ENCODE data around the gene MRPS7. TPM values are rescaled to one million over a fixed set of nuclear protein-coding genes. Genes with fewer than 3 reads are reported as not detected.

The MRPS7 gene
- polyA plus RNA-seq, 1 donor from 2014 or later: 63.3 TPM

DNA sequence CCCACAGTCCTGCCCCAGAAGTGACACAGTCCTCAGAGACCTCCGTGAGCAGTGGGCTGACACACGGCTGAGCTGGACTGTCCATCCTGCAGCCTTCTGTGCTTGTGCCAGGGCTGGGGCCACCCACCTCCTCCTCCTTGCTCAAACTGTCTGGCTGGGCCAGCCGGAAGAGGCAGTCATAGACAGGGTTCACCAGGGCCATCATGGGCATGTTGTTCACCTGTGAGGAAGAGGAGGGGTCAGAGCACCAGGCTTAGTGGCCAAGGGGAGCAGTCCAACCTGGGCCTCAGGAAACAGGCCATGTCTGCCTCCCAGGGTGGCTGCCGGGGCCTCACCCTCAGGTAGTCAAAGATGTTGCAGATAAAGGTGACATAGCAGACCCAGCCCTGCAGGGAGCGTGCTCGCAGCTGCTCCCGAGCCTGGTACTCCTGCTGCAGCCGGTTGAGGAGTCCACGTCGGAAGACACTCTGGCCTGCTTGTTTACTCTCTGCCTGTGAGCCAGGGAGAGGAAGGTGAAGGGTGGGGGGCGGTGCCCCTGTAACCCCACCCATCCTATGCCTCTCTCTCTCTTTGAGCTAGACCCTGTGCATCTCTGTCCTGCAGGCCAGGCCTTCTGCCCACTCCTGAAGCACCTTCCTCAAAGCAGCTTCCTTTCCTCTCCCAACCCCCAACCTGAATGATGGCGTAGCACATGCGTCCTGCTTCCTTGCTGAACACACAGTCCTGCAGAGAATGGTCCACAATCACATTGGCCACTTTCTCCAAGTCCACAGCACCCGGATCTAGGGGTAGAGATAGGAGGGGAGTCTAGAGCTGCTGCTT lies 5.9 kb downstream of the MRPS7 start:
- Histone ChIP-seq H4K20me1 (ENCODE audit: insufficient read depth) (no peaks in the 10 kb centered on the region), H3K79me2 (replicated peaks; ENCODE audit: insufficient read depth, low read length) (peaks cover 5% of the 10 kb centered on the region), H3K4me3 (ENCODE audit: low read length) (no peak overlapping the region), H3K9me3 (ENCODE audit: low read length) (no peaks in the 10 kb centered on the region), H3K36me3 (ENCODE audit: insufficient read depth, low read length) (no peaks in the 10 kb centered on the region), H3K27ac (ENCODE audit: low read length) (no peak overlapping the region), H3K4me2 (ENCODE audit: low read length) (no peak overlapping the region), H3F3A (ENCODE audit: insufficient read depth, low read length, poor library complexity, severe bottlenecking) (no peaks in the 10 kb centered on the region), H3K9me2 (ENCODE audit: insufficient read depth, low read length) (no peaks in the 10 kb centered on the region), H2AFZ (ENCODE audit: low read depth, low read length) (no peak overlapping the region), H3K27me3 (ENCODE audit: insufficient read depth, low read depth, low read length) (no peaks in the 10 kb centered on the region), H3K9ac (ENCODE audit: low read length) (no peak overlapping the region)
- TF ChIP-seq POLR2AphosphoS5 (IDR thresholded peaks at IDR 0.05): no peak
- TF ChIP-seq MXI1 (conservative IDR thresholded peaks at IDR 0.05; ENCODE audit: poor library complexity, severe bottlenecking): no peak
- TF ChIP-seq EP300 (conservative IDR thresholded peaks at IDR 0.05; ENCODE audit: poor library complexity, severe bottlenecking): no peak
- TF ChIP-seq EZH2 (IDR thresholded peaks at IDR 0.05; ENCODE audit: borderline replicate concordance, insufficient read depth, low read length, poor library complexity, severe bottlenecking): no peak
- TF ChIP-seq, protein P1, sequence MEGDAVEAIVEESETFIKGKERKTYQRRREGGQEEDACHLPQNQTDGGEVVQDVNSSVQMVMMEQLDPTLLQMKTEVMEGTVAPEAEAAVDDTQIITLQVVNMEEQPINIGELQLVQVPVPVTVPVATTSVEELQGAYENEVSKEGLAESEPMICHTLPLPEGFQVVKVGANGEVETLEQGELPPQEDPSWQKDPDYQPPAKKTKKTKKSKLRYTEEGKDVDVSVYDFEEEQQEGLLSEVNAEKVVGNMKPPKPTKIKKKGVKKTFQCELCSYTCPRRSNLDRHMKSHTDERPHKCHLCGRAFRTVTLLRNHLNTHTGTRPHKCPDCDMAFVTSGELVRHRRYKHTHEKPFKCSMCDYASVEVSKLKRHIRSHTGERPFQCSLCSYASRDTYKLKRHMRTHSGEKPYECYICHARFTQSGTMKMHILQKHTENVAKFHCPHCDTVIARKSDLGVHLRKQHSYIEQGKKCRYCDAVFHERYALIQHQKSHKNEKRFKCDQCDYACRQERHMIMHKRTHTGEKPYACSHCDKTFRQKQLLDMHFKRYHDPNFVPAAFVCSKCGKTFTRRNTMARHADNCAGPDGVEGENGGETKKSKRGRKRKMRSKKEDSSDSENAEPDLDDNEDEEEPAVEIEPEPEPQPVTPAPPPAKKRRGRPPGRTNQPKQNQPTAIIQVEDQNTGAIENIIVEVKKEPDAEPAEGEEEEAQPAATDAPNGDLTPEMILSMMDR (IDR thresholded peaks at IDR 0.05; ENCODE audit: poor library complexity, severe bottlenecking): no peak

GRCh38 chr17:75269844-75270217 lies 8.2 kb downstream of the MRPS7 start:
- peak overlapping the region; percentile 80 for H3K27ac ChIP-seq (ENCODE audit: low read length)

More at GRCh38 chr17:75269844-75270217, 8.2 kb downstream of the MRPS7 start:
- H3K36me3 ChIP-seq (ENCODE audit: insufficient read depth, low read length): no peaks in the 10 kb centered on the region
- no peaks in the 10 kb centered on the region for H3K9me2 ChIP-seq (ENCODE audit: insufficient read depth, low read length)
- no peak overlapping the region for H2AFZ ChIP-seq (ENCODE audit: low read depth, low read length)
- TF ChIP-seq POLR2AphosphoS5 (IDR thresholded peaks at IDR 0.05): no peak
- TF ChIP-seq REST (IDR thresholded peaks at IDR 0.05; ENCODE audit: borderline replicate concordance): no peak
- no peak for TF ChIP-seq MXI1 (conservative IDR thresholded peaks at IDR 0.05; ENCODE audit: poor library complexity, severe bottlenecking)
- no peak for TF ChIP-seq RAD21 (conservative IDR thresholded peaks at IDR 0.05)
- TF ChIP-seq, protein P1 (IDR thresholded peaks at IDR 0.05; ENCODE audit: poor library complexity, severe bottlenecking): no peak
- TF ChIP-seq SMC3 (conservative IDR thresholded peaks at IDR 0.05; ENCODE audit: poor library complexity): no peak
- no peak for TF ChIP-seq TAF1 (IDR thresholded peaks at IDR 0.05; ENCODE audit: low read depth)
- no peak for TF ChIP-seq EP300 (conservative IDR thresholded peaks at IDR 0.05; ENCODE audit: poor library complexity, severe bottlenecking)
- no peak for TF ChIP-seq EZH2 (IDR thresholded peaks at IDR 0.05; ENCODE audit: borderline replicate concordance, insufficient read depth, low read length, poor library complexity, severe bottlenecking)
- no peaks in the 10 kb centered on the region for H4K20me1 ChIP-seq (ENCODE audit: insufficient read depth)
- peak overlapping the region; percentile 98 for H3K4me3 ChIP-seq (ENCODE audit: low read length)
- no peaks in the 10 kb centered on the region for H3K27me3 ChIP-seq (ENCODE audit: insufficient read depth, low read depth, low read length)
- H3K9ac ChIP-seq (ENCODE audit: low read length): peak overlapping the region; percentile 94
- no peaks in the 10 kb centered on the region for H3F3A ChIP-seq (ENCODE audit: insufficient read depth, low read length, poor library complexity, severe bottlenecking)
- no peaks in the 10 kb centered on the region for H3K9me3 ChIP-seq (ENCODE audit: low read length)
- H3K4me2 ChIP-seq (ENCODE audit: low read length): peak overlapping the region; percentile 61
- no peaks in the 10 kb centered on the region for H3K79me2 ChIP-seq (replicated peaks; ENCODE audit: insufficient read depth, low read length)
